H9 (cell line): ENCODE measurements around the gene NCCRP1. TPM values are rescaled to one million over a fixed set of nuclear protein-coding genes. Genes with fewer than 3 reads are reported as not detected.

Source experiments
- DNase-seq: peaks from one replicate; pipeline ENCODE4 v3.0.0-alpha.2; 2017
- H2AFZ ChIP-seq: one replicate; pipeline ENCODE4 v1.6.1; 2013; ENCODE audit warnings: mild to moderate bottlenecking, low read length, control low read depth, moderate library complexity
- H2AK5ac ChIP-seq: 2 replicates; pipeline ENCODE4 v1.6.1; 2013; ENCODE audit warnings: low read length, control low read depth, mixed read lengths; ENCODE audit not compliant: insufficient read length
- H2BK120ac ChIP-seq: one replicate; pipeline ENCODE4 v1.6.1; 2013; ENCODE audit warnings: low read depth, mild to moderate bottlenecking, low read length, control low read depth, inconsistent platforms; ENCODE audit not compliant: poor library complexity, severe bottlenecking
- H2BK12ac ChIP-seq: 2 replicates; pipeline ENCODE4 v1.6.1; 2013; ENCODE audit warnings: low read length, control low read depth, mixed read lengths, low read depth; ENCODE audit not compliant: insufficient read length
- H2BK15ac ChIP-seq: 2 replicates; pipeline ENCODE4 v1.6.1; 2013; ENCODE audit warnings: low read depth, low read length, control low read depth
- H2BK20ac ChIP-seq: one replicate; pipeline ENCODE4 v1.6.1; 2013; ENCODE audit warnings: low read depth, mild to moderate bottlenecking, low read length, control low read depth, inconsistent platforms; ENCODE audit not compliant: poor library complexity, severe bottlenecking
- H2BK5ac ChIP-seq: 2 replicates; pipeline ENCODE4 v1.6.1; 2013; ENCODE audit warnings: low read length, control low read depth, mixed read lengths; ENCODE audit not compliant: insufficient read length
- H3K14ac ChIP-seq: 2 replicates; pipeline ENCODE4 v1.6.1; 2013; ENCODE audit warnings: low read length, control low read depth; ENCODE audit not compliant: insufficient read depth
- H3K18ac ChIP-seq: 2 replicates; pipeline ENCODE4 v1.6.1; 2013; ENCODE audit warnings: low read depth, mild to moderate bottlenecking, mixed read lengths, low read length, control low read depth; ENCODE audit not compliant: insufficient read length
- H3K23ac ChIP-seq: 2 replicates; pipeline ENCODE4 v1.6.1; 2013; ENCODE audit warnings: low read length, control low read depth, mixed read lengths, low read depth; ENCODE audit not compliant: insufficient read length
- H3K23me2 ChIP-seq: 2 replicates; pipeline ENCODE4 v1.6.1; 2013; ENCODE audit warnings: low read depth, mild to moderate bottlenecking, mixed read lengths, low read length, control low read depth; ENCODE audit not compliant: insufficient read length, poor library complexity, severe bottlenecking
- H3K27ac ChIP-seq: 2 replicates; pipeline ENCODE4 v1.5.1; 2013; ENCODE audit warnings: low read length, control low read depth, mixed read lengths, low read depth; ENCODE audit not compliant: insufficient read length
- H3K27me3 ChIP-seq: 2 replicates; pipeline ENCODE4 v1.6.1; 2013; ENCODE audit warnings: low read length, control low read depth, inconsistent platforms; ENCODE audit not compliant: insufficient read depth
- H3K4ac ChIP-seq: 2 replicates; pipeline ENCODE4 v1.6.1; 2013; ENCODE audit warnings: low read depth, mild to moderate bottlenecking, control low read depth, inconsistent platforms, low read length, moderate library complexity
- H3K4me1 ChIP-seq: 2 replicates; pipeline ENCODE4 v1.6.1; 2013; ENCODE audit warnings: low read length, control low read depth, inconsistent platforms; ENCODE audit not compliant: insufficient read depth
- H3K4me2 ChIP-seq: 2 replicates; pipeline ENCODE4 v1.6.1; 2013; ENCODE audit warnings: low read length, control low read depth, mixed read lengths; ENCODE audit not compliant: insufficient read length, insufficient read depth
- H3K56ac ChIP-seq: 2 replicates; pipeline ENCODE4 v1.6.1; 2013; ENCODE audit warnings: low read depth, mild to moderate bottlenecking, mixed read lengths, low read length, control low read depth; ENCODE audit not compliant: insufficient read length
- H3K79me1 ChIP-seq: 2 replicates; pipeline ENCODE4 v1.6.1; 2013; ENCODE audit warnings: low read depth, mild to moderate bottlenecking, moderate library complexity, low read length, control low read depth, inconsistent platforms; ENCODE audit not compliant: insufficient read depth, poor library complexity, severe bottlenecking
- H3K79me2 ChIP-seq: 2 replicates; pipeline ENCODE4 v1.6.1; 2013; ENCODE audit warnings: low read length, control low read depth, inconsistent platforms; ENCODE audit not compliant: insufficient read depth
- H3K9ac ChIP-seq: 2 replicates; pipeline ENCODE4 v1.6.1; 2013; ENCODE audit warnings: low read length, control low read depth, mixed read lengths; ENCODE audit not compliant: insufficient read length; ENCODE audit errors: extremely low read depth
- H3K9me3 ChIP-seq: one replicate; pipeline ENCODE4 v1.6.1; 2013; ENCODE audit warnings: low read depth, low read length, inconsistent platforms; ENCODE audit not compliant: control insufficient read depth
- H3T11ph ChIP-seq: one replicate; pipeline ENCODE4 v1.6.1; 2013; ENCODE audit warnings: mild to moderate bottlenecking, low read length, control low read depth, inconsistent platforms
- H4K20me1 ChIP-seq: one replicate; pipeline ENCODE4 v1.6.1; 2013; ENCODE audit not compliant: control insufficient read depth, insufficient read length, insufficient read depth
- H4K5ac ChIP-seq: 2 replicates; pipeline ENCODE4 v1.6.1; 2013; ENCODE audit warnings: low read depth, mild to moderate bottlenecking, mixed read lengths, low read length, control low read depth; ENCODE audit not compliant: insufficient read length
- H4K8ac ChIP-seq: replicated peaks from 2 replicates; pipeline ENCODE4 v1.6.1; 2013; ENCODE audit warnings: low read length, control low read depth, mixed read lengths, low read depth; ENCODE audit not compliant: insufficient read length
- H4K91ac ChIP-seq: 2 replicates; pipeline ENCODE4 v1.6.1; 2013; ENCODE audit warnings: low read depth, mild to moderate bottlenecking, moderate library complexity, mixed read lengths, low read length, control low read depth; ENCODE audit not compliant: insufficient read length
- H3K27ac Mint-ChIP-seq, 3 experiments: 2 replicates in 2 of 3; 3 replicates in 1 of 3; pipeline ENCODE4 v1.8.0; 2020 to 2021; ENCODE audit warnings: mixed read lengths in 3 of 3, mild to moderate bottlenecking in 1 of 3, moderate library complexity in 1 of 3
- H3K27me3 Mint-ChIP-seq: 2 replicates; pipeline ENCODE4 v1.8.0; 2021; ENCODE audit warnings: low read depth, mild to moderate bottlenecking, moderate library complexity, mixed read lengths
- H3K36me3 Mint-ChIP-seq, 3 experiments: 2 replicates in 2 of 3; 3 replicates in 1 of 3; pipeline ENCODE4 v1.8.0; 2020 to 2021; ENCODE audit warnings: low read depth in 3 of 3, mixed read lengths in 3 of 3; ENCODE audit not compliant: insufficient read depth in 1 of 3
- H3K4me1 Mint-ChIP-seq, 2 experiments: 2 replicates each; pipeline ENCODE4 v1.8.0; 2020; ENCODE audit warnings: mixed read lengths in 2 of 2
- H3K4me3 Mint-ChIP-seq, 2 experiments: 2 replicates in 1 of 2; 3 replicates in 1 of 2; pipeline ENCODE4 v1.8.0; 2020 to 2021; ENCODE audit warnings: mild to moderate bottlenecking in 2 of 2, mixed read lengths in 2 of 2, moderate library complexity in 1 of 2
- H3K9me3 Mint-ChIP-seq, 2 experiments: 2 replicates in 1 of 2; 3 replicates in 1 of 2; pipeline ENCODE4 v1.8.0; 2020; ENCODE audit warnings: mild to moderate bottlenecking in 2 of 2, mixed read lengths in 2 of 2, moderate library complexity in 1 of 2
- WGBS: extraction: QIAGEN DNeasy Blood & Tissue Kit; methylation state at CpG from one replicate; pipeline ENCODE4 v1.1.7; 2013; ENCODE audit warnings: missing lambda C conversion rate, low lambda C conversion rate, mixed read lengths; ENCODE audit not compliant: insufficient read length; ENCODE audit errors: extremely low coverage; 5-methylcytosine and 5-hydroxymethylcytosine counted together
- total RNA-seq: library from RNA; stranded (reverse); gene quantifications from 2 replicates; pipeline ENCODE4 v1.2.1, GENCODE V29; 2021
- TF ChIP-seq, protein P1 (sequence below): fragments of 200-600 bp; sonication (generic); conservative IDR thresholded peaks from 3 replicates; pipeline ENCODE4 v1.8.0; 2021; ENCODE audit warnings: antibody characterized with exemption, mild to moderate bottlenecking

The NCCRP1 gene
- total RNA-seq, 1 experiment from 2014 or later: 1.9 TPM

GRCh38 chr19:39165857-39166256, 30.9 kb upstream of the NCCRP1 start:
- no peak overlapping the region for H2BK12ac ChIP-seq
- no peaks in the 10 kb centered on the region for H3K79me2 ChIP-seq
- no peak overlapping the region for H2BK5ac ChIP-seq
- no peak overlapping the region for H2BK120ac ChIP-seq
- H3K23me2 ChIP-seq: peaks cover 3% of the 10 kb centered on the region
- no peak overlapping the region for H3T11ph ChIP-seq
- H2AK5ac ChIP-seq: no peak overlapping the region
- no peak overlapping the region for H3K4me2 ChIP-seq
- Mint-ChIP-seq H3K4me1 (peaks cover 22 to 34% of the 10 kb centered on the region in 2 experiments), H3K36me3 (peaks cover 2 to 14% (median 13%) of the 10 kb centered on the region in 3 experiments; a peak in 6 of 7 replicates), H3K27me3 (no peaks in the 10 kb centered on the region), H3K27ac (no peak overlapping the region), H3K4me3 (no peak overlapping the region), H3K9me3 (no peaks in the 10 kb centered on the region)
- no peak overlapping the region for H3K18ac ChIP-seq
- no peak overlapping the region for H2BK15ac ChIP-seq
- TF ChIP-seq, protein P1, sequence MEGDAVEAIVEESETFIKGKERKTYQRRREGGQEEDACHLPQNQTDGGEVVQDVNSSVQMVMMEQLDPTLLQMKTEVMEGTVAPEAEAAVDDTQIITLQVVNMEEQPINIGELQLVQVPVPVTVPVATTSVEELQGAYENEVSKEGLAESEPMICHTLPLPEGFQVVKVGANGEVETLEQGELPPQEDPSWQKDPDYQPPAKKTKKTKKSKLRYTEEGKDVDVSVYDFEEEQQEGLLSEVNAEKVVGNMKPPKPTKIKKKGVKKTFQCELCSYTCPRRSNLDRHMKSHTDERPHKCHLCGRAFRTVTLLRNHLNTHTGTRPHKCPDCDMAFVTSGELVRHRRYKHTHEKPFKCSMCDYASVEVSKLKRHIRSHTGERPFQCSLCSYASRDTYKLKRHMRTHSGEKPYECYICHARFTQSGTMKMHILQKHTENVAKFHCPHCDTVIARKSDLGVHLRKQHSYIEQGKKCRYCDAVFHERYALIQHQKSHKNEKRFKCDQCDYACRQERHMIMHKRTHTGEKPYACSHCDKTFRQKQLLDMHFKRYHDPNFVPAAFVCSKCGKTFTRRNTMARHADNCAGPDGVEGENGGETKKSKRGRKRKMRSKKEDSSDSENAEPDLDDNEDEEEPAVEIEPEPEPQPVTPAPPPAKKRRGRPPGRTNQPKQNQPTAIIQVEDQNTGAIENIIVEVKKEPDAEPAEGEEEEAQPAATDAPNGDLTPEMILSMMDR: no peak
- no peak overlapping the region for H4K8ac ChIP-seq
- H3K14ac ChIP-seq: no peak overlapping the region
- H3K79me1 ChIP-seq: no peaks in the 10 kb centered on the region
- no peak for DNase-seq
- no peak overlapping the region for H3K4ac ChIP-seq
- no peak overlapping the region for H3K56ac ChIP-seq
- no CpG with 5 or more reads among the region's 7 CpGs for WGBS
- no peaks in the 10 kb centered on the region for H4K20me1 ChIP-seq
- no peak overlapping the region for H3K9ac ChIP-seq
- no peaks in the 10 kb centered on the region for H3K27me3 ChIP-seq
- H3K23ac ChIP-seq: no peak overlapping the region
- no peak overlapping the region for H4K5ac ChIP-seq
- no peak overlapping the region for H3K27ac ChIP-seq
- H2BK20ac ChIP-seq: no peak overlapping the region
- H3K9me3 ChIP-seq: no peaks in the 10 kb centered on the region
- H2AFZ ChIP-seq: no peak overlapping the region
- H4K91ac ChIP-seq: no peak overlapping the region
- H3K4me1 ChIP-seq: no peaks in the 10 kb centered on the region; the same call in 1 of the 2 replicates
